Measurements from ENCODE around the gene TGIF2.

DNA sequence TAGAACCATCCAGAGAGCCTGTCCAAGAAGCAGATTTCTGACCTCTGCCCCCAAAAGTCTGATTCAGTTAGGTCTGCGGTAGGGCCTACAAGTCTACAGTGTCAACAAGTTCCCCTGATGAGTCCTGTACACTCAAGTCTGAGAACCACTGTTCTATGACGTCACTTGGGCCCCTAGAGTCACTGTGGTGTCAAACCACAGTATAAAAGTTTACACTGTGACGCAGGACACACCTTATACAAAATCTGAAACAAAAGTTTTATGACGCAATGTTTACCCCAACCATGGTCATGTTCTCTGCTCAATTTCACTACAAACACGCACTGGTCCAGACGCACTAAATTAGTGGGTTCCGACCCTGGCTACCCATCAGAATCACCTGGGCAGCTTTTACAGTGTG is 54.7 kb downstream of the TGIF2 start:
- no peak for TF ChIP-seq CTCF (IDR thresholded peaks at IDR 0.05; ENCODE audit: low read length)
- no peak for TF ChIP-seq EZH2 (IDR thresholded peaks at IDR 0.05; ENCODE audit: borderline replicate concordance, low read length)
